ENCODE data around the gene RAB20. TPM values are rescaled to one million over a fixed set of nuclear protein-coding genes. Genes with fewer than 3 reads are reported as not detected.
A peak's percentile ranks its signal among the peaks of the same experiment; 100 is the strongest.

RAB20 gene
- total and polyA plus RNA-seq, 2 of the 8 experiments (the other 6 are each of a cell fraction or from before 2014, with no cell fraction given), result 14.8 to 27.9 TPM

DNA sequence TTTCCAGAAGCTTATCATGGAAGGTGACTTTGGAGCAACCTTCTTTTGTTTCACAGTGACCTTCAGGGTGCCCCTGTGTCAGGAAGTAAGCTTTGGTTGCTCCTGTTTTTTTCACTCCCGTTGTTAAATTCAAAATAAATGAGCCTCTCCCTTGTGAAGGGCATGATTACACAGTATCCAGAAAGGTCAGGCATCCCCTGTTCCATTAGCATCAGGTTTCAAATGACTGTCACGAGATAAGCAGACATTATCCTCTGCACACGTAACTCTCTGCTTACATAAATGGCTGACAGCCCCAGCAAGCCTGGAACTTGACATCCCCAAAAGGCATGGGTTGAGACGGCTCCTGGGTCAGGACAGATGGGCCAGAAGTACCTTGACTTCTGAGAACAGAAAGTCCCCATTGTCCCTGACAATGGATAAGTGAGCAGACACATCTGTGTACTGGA lies 52.0 kb downstream of the RAB20 start:
- Histone ChIP-seq H2BK12ac (ENCODE audit: low read depth, low read length) (no peak overlapping the region), H3K4ac (replicated peaks; ENCODE audit: insufficient read length, low read depth, low read length) (no peak overlapping the region), H3K9me3 (ENCODE audit: insufficient read depth in 2 of 2, low read depth in 1 of 2, low read length in 1 of 2) (no peaks in the 10 kb centered on the region), H4K5ac (ENCODE audit: insufficient read length, low read depth, low read length) (no peak overlapping the region), H3K23ac (ENCODE audit: insufficient read length) (no peak overlapping the region), H3K4me3 (ENCODE audit: extremely low read depth in 1 of 4, insufficient read depth in 2 of 4, low read depth in 3 of 4, low read length in 4 of 4) (no peak overlapping the region), H3K79me1 (ENCODE audit: low read depth, low read length) (0 out of 2 replicates have a peak, but pooled peaks cover 2% of the 10 kb centered on the region), H4K91ac (replicated peaks; ENCODE audit: insufficient read length, low read length) (no peak overlapping the region), H2BK5ac (ENCODE audit: low read depth, low read length) (peak overlapping the region; percentile 40; the same call in 1 of the 2 replicates), H3K23me2 (ENCODE audit: low read depth, low read length) (0 out of 2 replicates have a peak, but pooled peaks cover 2% of the 10 kb centered on the region), H2BK20ac (ENCODE audit: low read length) (no peak overlapping the region), H4K20me1 (replicated peaks in 1 of 2; ENCODE audit: control insufficient read depth in 1 of 2, insufficient read depth in 2 of 2, low read length in 2 of 2) (peaks cover 0 to 3% of the 10 kb centered on the region in 2 experiments), H3K9ac (replicated peaks in 1 of 4; ENCODE audit: extremely low read depth in 1 of 4, low read depth in 3 of 4, low read length in 3 of 4) (no peak overlapping the region), H2BK120ac (replicated peaks; ENCODE audit: low read depth, low read length) (no peak overlapping the region), H3K79me2 (ENCODE audit: control insufficient read depth in 1 of 2, insufficient read depth in 2 of 2, low read length in 2 of 2) (no peaks in the 10 kb centered on the region), H3K18ac (ENCODE audit: extremely low read depth, low read length) (no peak overlapping the region), H3K36me3 (ENCODE audit: control insufficient read depth in 2 of 4, insufficient read depth in 4 of 4, low read length in 3 of 4) (peaks cover 5 to 29% (median 18%) of the 10 kb centered on the region in 4 experiments; a peak in 7 of 8 replicates), H3K4me2 (ENCODE audit: insufficient read depth in 1 of 2, low read depth in 2 of 2, low read length in 2 of 2) (no peak overlapping the region), H2AFZ (ENCODE audit: low read length) (no peak overlapping the region), H3K56ac (replicated peaks; ENCODE audit: insufficient read length, low read depth, low read length) (no peak overlapping the region), H3K14ac (ENCODE audit: insufficient read length) (no peak overlapping the region), H2AK5ac (ENCODE audit: low read depth, low read length) (0 out of 2 replicates have a peak overlapping the region, but pooled peaks have one; percentile 24), H3K4me1 (replicated peaks in 1 of 4; ENCODE audit: control insufficient read depth in 3 of 4, insufficient read depth in 4 of 4, low read length in 3 of 4) (peaks cover 0 to 5% (median 0%) of the 10 kb centered on the region in 4 experiments; a peak in 1 of 7 replicates), H3K27me3 (replicated peaks in 1 of 4; ENCODE audit: control insufficient read depth in 3 of 4, extremely low read depth in 1 of 4, insufficient read depth in 3 of 4, low read length in 3 of 4) (no peaks in the 10 kb centered on the region), H4K8ac (ENCODE audit: extremely low read depth, insufficient read depth, low read length) (no peak overlapping the region), H2BK15ac (ENCODE audit: low read length) (0 out of 2 replicates have a peak overlapping the region, but pooled peaks have one; percentile 40), H3K27ac (ENCODE audit: low read depth, low read length) (no peak overlapping the region)
- FAIRE-seq (no peak), DNase-seq (ENCODE audit: low read depth in 1 of 2, low spot score in 2 of 2) (no peak)
- POLR2A ChIA-PET (ENCODE audit: partially characterized antibody), result interaction anchor here (1.0 to 1.4 kb wide), 2 partner anchors 9 to 52 kb away, joined by 3 read pairs; partner anchors contain the start of gene RAB20
- CTCF ChIA-PET (ENCODE audit: partially characterized antibody), result interaction anchor here (0.7 to 3.8 kb wide), 6 partner anchors 9 to 356 kb away, joined by 3 to 20 read pairs (median 5); no protein-coding TSS in a partner anchor
- WGBS, 2 experiments (ENCODE audit: extremely low coverage in 1 of 2, insufficient coverage in 1 of 2, insufficient read length in 1 of 2, insufficient replicate concordance in 2 of 2, low coverage in 1 of 2, low lambda C conversion rate in 2 of 2, missing lambda C conversion rate in 1 of 2), result 88% methylated on average over 4 of the region's 4 CpGs; no CpG with 5 or more reads in 1 of the 2 experiments
